IPS-NIHi7 (cell line): ENCODE measurements around the gene CIRBP.
A peak's percentile ranks its signal among the peaks of the same experiment; 100 is the strongest.
"Not testable (repeated sequence)": the region's sequence is repeated elsewhere in the genome, so short reads cannot be mapped to it uniquely, and the experiment has no call there.

Experiments used
- DNase-seq: peaks from one replicate; pipeline ENCODE4 v3.0.0; 2012; ENCODE audit warnings: mixed read lengths; ENCODE audit errors: extremely low spot score

The CIRBP gene

GRCh38 chr19:1290196-1290702, 21.1 kb downstream of the CIRBP start:
- DNase-seq, result no peak

- DNase-seq, result no peak
Observed at GRCh38 chr19:1290703-1291651, 21.8 kb downstream of the CIRBP start.

GRCh38 chr19:1291761-1292418, 22.8 kb downstream of the CIRBP start:
- no peak for DNase-seq

- no peak for DNase-seq
Observed at GRCh38 chr19:1292419-1293151, 23.5 kb downstream of the CIRBP start.

GRCh38 chr19:1293782-1294604, 24.9 kb downstream of the CIRBP start:
- DNase-seq, result no peak

GRCh38 chr19:1294688-1295087, 25.6 kb downstream of the CIRBP start:
- no peak for DNase-seq

GRCh38 chr19:1295169-1296012, 26.3 kb downstream of the CIRBP start:
- DNase-seq, result peak; percentile 92

GRCh38 chr19:1296078-1296477, 26.9 kb downstream of the CIRBP start:
- DNase-seq, result no peak

- DNase-seq, result no peak
Observed at GRCh38 chr19:1296575-1297271, 27.6 kb downstream of the CIRBP start.

- no peak for DNase-seq
Observed at GRCh38 chr19:1298235-1298634, 29.1 kb downstream of the CIRBP start.

GRCh38 chr19:1299801-1300200, 30.7 kb downstream of the CIRBP start:
- DNase-seq, result no peak

GRCh38 chr19:1300744-1301490, 31.8 kb downstream of the CIRBP start:
- DNase-seq, result no peak

GRCh38 chr19:1302533-1303239, 33.6 kb downstream of the CIRBP start:
- no peak for DNase-seq

GRCh38 chr19:1304197-1304924, 35.2 kb downstream of the CIRBP start:
- DNase-seq, result no peak

GRCh38 chr19:1305354-1305753, 36.2 kb downstream of the CIRBP start:
- DNase-seq, result not testable (repeated sequence)

GRCh38 chr19:1307320-1307719, 38.2 kb downstream of the CIRBP start:
- no peak for DNase-seq

- DNase-seq, result no peak
Observed at GRCh38 chr19:1307755-1308303, 38.7 kb downstream of the CIRBP start.
